Fibroblast of lung (primary cell): ENCODE measurements around the gene PCIF1.

Experiments
- EZH2 ChIP-seq: IDR thresholded peaks from 2 replicates; pipeline ENCODE4 v1.5.1; 2012; ENCODE audit warnings: low read length, control low read depth, mild to moderate bottlenecking; ENCODE audit errors: missing control alignments
- TF ChIP-seq, protein P1 (sequence below), 2 donors: IDR thresholded peaks in 1 of 2; conservative IDR thresholded peaks in 1 of 2; 1 replicate in 1 of 2; 2 replicates in 1 of 2; pipeline ENCODE4 v1.5.1; 2011 to 2012; ENCODE audit warnings: low read length in 2 of 2, control low read depth in 1 of 2, inconsistent platforms in 1 of 2, low read depth in 1 of 2, mild to moderate bottlenecking in 1 of 2

DNA sequence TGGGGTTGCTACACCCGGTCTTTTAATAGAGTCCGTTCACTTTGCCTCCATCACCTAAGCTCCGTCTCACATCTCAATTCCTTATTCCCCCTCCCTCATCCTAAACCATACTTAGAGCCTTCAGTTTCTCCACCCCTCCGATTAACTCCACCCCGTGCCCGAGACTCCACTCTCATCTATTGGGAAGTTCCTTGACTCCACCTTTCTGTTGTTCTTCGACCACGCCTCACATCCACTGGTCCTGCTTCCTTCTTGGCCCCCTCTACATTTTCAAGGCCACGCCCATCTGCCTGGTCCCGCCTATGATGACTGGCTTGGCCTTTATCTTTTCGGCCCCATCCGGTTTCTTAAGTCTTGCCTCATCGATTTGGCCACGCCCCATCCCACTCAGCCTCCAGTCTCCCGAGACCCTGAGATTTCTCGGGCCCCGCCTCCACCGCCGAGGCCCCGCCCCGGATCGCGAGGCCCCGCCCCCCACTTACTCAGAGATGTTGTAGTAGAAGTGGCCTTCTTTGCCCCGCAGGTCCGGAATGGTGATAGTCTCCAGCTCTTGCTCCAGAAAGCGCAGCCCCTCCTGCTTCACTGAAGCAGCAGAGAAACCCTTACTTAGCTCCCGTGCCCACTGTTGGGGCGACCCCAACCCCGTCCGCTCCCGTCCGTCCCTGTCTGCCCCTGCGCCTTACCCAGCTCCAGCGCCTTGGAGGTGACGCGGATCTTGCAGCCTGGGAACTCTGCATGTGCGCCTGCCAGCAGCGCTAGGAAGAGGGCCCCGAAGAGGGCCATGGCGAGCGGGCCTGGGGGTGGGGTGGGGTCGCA, 23.6 kb upstream of the PCIF1 start:
- TF ChIP-seq, protein P1, sequence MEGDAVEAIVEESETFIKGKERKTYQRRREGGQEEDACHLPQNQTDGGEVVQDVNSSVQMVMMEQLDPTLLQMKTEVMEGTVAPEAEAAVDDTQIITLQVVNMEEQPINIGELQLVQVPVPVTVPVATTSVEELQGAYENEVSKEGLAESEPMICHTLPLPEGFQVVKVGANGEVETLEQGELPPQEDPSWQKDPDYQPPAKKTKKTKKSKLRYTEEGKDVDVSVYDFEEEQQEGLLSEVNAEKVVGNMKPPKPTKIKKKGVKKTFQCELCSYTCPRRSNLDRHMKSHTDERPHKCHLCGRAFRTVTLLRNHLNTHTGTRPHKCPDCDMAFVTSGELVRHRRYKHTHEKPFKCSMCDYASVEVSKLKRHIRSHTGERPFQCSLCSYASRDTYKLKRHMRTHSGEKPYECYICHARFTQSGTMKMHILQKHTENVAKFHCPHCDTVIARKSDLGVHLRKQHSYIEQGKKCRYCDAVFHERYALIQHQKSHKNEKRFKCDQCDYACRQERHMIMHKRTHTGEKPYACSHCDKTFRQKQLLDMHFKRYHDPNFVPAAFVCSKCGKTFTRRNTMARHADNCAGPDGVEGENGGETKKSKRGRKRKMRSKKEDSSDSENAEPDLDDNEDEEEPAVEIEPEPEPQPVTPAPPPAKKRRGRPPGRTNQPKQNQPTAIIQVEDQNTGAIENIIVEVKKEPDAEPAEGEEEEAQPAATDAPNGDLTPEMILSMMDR (conservative IDR thresholded peaks at IDR 0.05 in 1 of 2, IDR thresholded peaks at IDR 0.05 in 1 of 2; ENCODE audit: low read depth in 1 of 2, low read length in 2 of 2), result no peak
- no peak for TF ChIP-seq EZH2
